ENCODE measurements around the gene SUCLA2.

The SUCLA2 gene

GRCh38 chr13:48001114-48001881 lies at the start of gene SUCLA2:
SUCLA2 (minus strand) TSS chr13:48001273; CDS start chr13:48001269, 4 bp downstream.
- peak within 1 kb of the TSS; percentile 100 for H3K4me3 ChIP-seq (ENCODE audit: low read depth, low read length)
- no peak for TF ChIP-seq CTCF (conservative IDR thresholded peaks at IDR 0.05; ENCODE audit: low read depth, low read length)
- DNase-seq (ENCODE audit: low read depth) = peak; percentile 90

- no peak for DNase-seq (ENCODE audit: low read depth)
- TF ChIP-seq CTCF (conservative IDR thresholded peaks at IDR 0.05; ENCODE audit: low read depth, low read length) = no peak
- H3K4me3 ChIP-seq (ENCODE audit: low read depth, low read length) = no peak overlapping the region
Observed at GRCh38 chr13:48050550-48050949, 49.5 kb upstream of the SUCLA2 start.

- peak; percentile 82 for DNase-seq (ENCODE audit: low read depth)
- no peak overlapping the region for H3K4me3 ChIP-seq (ENCODE audit: low read depth, low read length)
- no peak for TF ChIP-seq CTCF (conservative IDR thresholded peaks at IDR 0.05; ENCODE audit: low read depth, low read length)
Observed at GRCh38 chr13:48043789-48044503, 42.9 kb upstream of the SUCLA2 start.

GRCh38 chr13:48042894-48043293 lies 41.8 kb upstream of the SUCLA2 start:
- no peak overlapping the region for H3K4me3 ChIP-seq (ENCODE audit: low read depth, low read length)
- no peak for TF ChIP-seq CTCF (conservative IDR thresholded peaks at IDR 0.05; ENCODE audit: low read depth, low read length)

GRCh38 chr13:48040896-48041295 lies 39.8 kb upstream of the SUCLA2 start:
- no peak for TF ChIP-seq CTCF (conservative IDR thresholded peaks at IDR 0.05; ENCODE audit: low read depth, low read length)
- H3K4me3 ChIP-seq (ENCODE audit: low read depth, low read length) = no peak overlapping the region
- DNase-seq (ENCODE audit: low read depth) = peak; percentile 50

More at GRCh38 chr13:48042894-48043293, 41.8 kb upstream of the SUCLA2 start:
- DNase-seq (ENCODE audit: low read depth) = no peak

- no peak overlapping the region for H3K4me3 ChIP-seq (ENCODE audit: low read depth, low read length)
- TF ChIP-seq CTCF (conservative IDR thresholded peaks at IDR 0.05; ENCODE audit: low read depth, low read length) = no peak
- DNase-seq (ENCODE audit: low read depth) = no peak
Observed at GRCh38 chr13:48040049-48040448, 39.0 kb upstream of the SUCLA2 start.

Measured in choroid plexus epithelial cell (primary cell).